DND-41 (cell line): ENCODE results near the gene ATXN1.

ENCODE experiments used
- CTCF ChIP-seq: IDR thresholded peaks from 2 replicates; pipeline ENCODE4 v1.5.1; 2012; ENCODE audit warnings: borderline replicate concordance, low read length, moderate library complexity, mild to moderate bottlenecking; ENCODE audit not compliant: poor library complexity, severe bottlenecking; ENCODE audit errors: extremely low read depth
- EZH2 ChIP-seq: IDR thresholded peaks from 3 replicates; pipeline ENCODE4 v1.6.1; 2012; ENCODE audit warnings: borderline replicate concordance, low read depth, mild to moderate bottlenecking, moderate library complexity, low read length, inconsistent platforms; ENCODE audit not compliant: severe bottlenecking

GRCh38 chr6:16285467-16286150 lies 475.7 kb downstream of the ATXN1 start:
- TF ChIP-seq CTCF (no peak), EZH2 (no peak)
